Thoracic aorta (tissue), 2 donors: ENCODE results near the gene CUX1. TPM values are rescaled to one million over a fixed set of nuclear protein-coding genes. Genes with fewer than 3 reads are reported as not detected.

Source experiments
- ATAC-seq: fragments of 150-250 bp; one replicate; pipeline ENCODE4 v1.8.0; 2017; ENCODE audit warnings: low read depth; ENCODE audit not compliant: insufficient number of reproducible peaks, low FRiP score
- DNase-seq: peaks from one replicate; pipeline ENCODE4 v3.0.0-alpha.2; 2020; ENCODE audit warnings: low spot score
- H3K27ac ChIP-seq, 2 donors: fragments of 200-600 bp; sonication (generic); 1 replicate in 1 of 2; 2 replicates in 1 of 2; pipeline ENCODE4 v1.5.1; 2016; ENCODE audit warnings: mild to moderate bottlenecking in 2 of 2, moderate library complexity in 2 of 2
- H3K27me3 ChIP-seq: fragments of 200-600 bp; sonication (generic); replicated peaks from 2 replicates; pipeline ENCODE4 v1.6.0; 2016; ENCODE audit warnings: mild to moderate bottlenecking; ENCODE audit not compliant: insufficient read depth
- H3K36me3 ChIP-seq: fragments of 200-600 bp; sonication (generic); one replicate; pipeline ENCODE4 v1.5.1; 2016
- H3K4me1 ChIP-seq, 2 donors: fragments of 200-600 bp; sonication (generic); 1 replicate in 1 of 2; 2 replicates in 1 of 2; pipeline versions ENCODE4 v1.5.1 to v1.6.0; 2016; ENCODE audit warnings: low read depth in 2 of 2, mild to moderate bottlenecking in 1 of 2; ENCODE audit not compliant: control insufficient read depth in 1 of 2
- H3K4me3 ChIP-seq: fragments of 200-600 bp; sonication (generic); 2 replicates; pipeline ENCODE4 v1.5.1; 2016; ENCODE audit warnings: mild to moderate bottlenecking
- H3K9me3 ChIP-seq: fragments of 200-600 bp; sonication (generic); 2 replicates; pipeline ENCODE4 v1.5.1; 2016
- CTCF ChIP-seq: fragments of 200-600 bp; sonication (generic); IDR thresholded peaks from one replicate; pipeline ENCODE4 v1.5.1; 2019; ENCODE audit warnings: antibody characterized with exemption
- total RNA-seq, 2 donors: library from RNA; depleted of rRNA; stranded (reverse); fragments of >200 nt; gene quantifications; one replicate each; pipeline versions ENCODE4 v1.1.0 to v1.2.3, GENCODE V29; 2016

The CUX1 gene
- total RNA-seq, 2 donors from 2014 or later: 85.0 to 179 TPM

GRCh38 chr7:101963693-101964092, 146.3 kb downstream of the CUX1 start:
- TF ChIP-seq CTCF: no peak
- no peak for ATAC-seq

GRCh38 chr7:101964680-101965452, 147.4 kb downstream of the CUX1 start:
- TF ChIP-seq CTCF: no peak
- H3K27me3 ChIP-seq: no peaks in the 10 kb centered on the region
- no peak overlapping the region for H3K27ac ChIP-seq
- H3K4me1 ChIP-seq: peaks cover 0 to 11% of the 10 kb centered on the region in 2 donors
- DNase-seq (no peak), ATAC-seq (no peak)
- no peak overlapping the region for H3K4me3 ChIP-seq
- no peaks in the 10 kb centered on the region for H3K9me3 ChIP-seq
- no peaks in the 10 kb centered on the region for H3K36me3 ChIP-seq

More at GRCh38 chr7:101963693-101964092, 146.3 kb downstream of the CUX1 start:
- Histone ChIP-seq H3K9me3 (no peaks in the 10 kb centered on the region), H3K27ac (no peak overlapping the region), H3K4me3 (no peak overlapping the region), H3K4me1 (peaks cover 0 to 11% of the 10 kb centered on the region in 2 donors), H3K36me3 (no peaks in the 10 kb centered on the region), H3K27me3 (no peaks in the 10 kb centered on the region)
- DNase-seq: no peak

GRCh38 chr7:101968720-101969466, 151.5 kb downstream of the CUX1 start:
- no peak for TF ChIP-seq CTCF
- Histone ChIP-seq H3K9me3 (no peaks in the 10 kb centered on the region), H3K36me3 (no peaks in the 10 kb centered on the region), H3K4me3 (no peak overlapping the region), H3K4me1 (no peaks in the 10 kb centered on the region), H3K27me3 (no peaks in the 10 kb centered on the region), H3K27ac (no peak overlapping the region)
- DNase-seq: no peak
- no peak for ATAC-seq

GRCh38 chr7:101969997-101970585, 152.7 kb downstream of the CUX1 start:
- DNase-seq (no peak), ATAC-seq (no peak)
- Histone ChIP-seq H3K27me3 (no peaks in the 10 kb centered on the region), H3K4me3 (no peak overlapping the region), H3K36me3 (no peaks in the 10 kb centered on the region), H3K27ac (no peak overlapping the region), H3K9me3 (no peaks in the 10 kb centered on the region), H3K4me1 (no peaks in the 10 kb centered on the region)
- TF ChIP-seq CTCF: no peak

- Histone ChIP-seq H3K36me3 (no peaks in the 10 kb centered on the region), H3K4me3 (no peak overlapping the region), H3K4me1 (no peaks in the 10 kb centered on the region), H3K9me3 (no peaks in the 10 kb centered on the region), H3K27ac (no peak overlapping the region), H3K27me3 (no peaks in the 10 kb centered on the region)
- DNase-seq: no peak
- no peak for TF ChIP-seq CTCF
- no peak for ATAC-seq
Measured at GRCh38 chr7:101970801-101971200, 153.4 kb downstream of the CUX1 start.
